Fibroblast of skin of scalp (primary cell): ENCODE results near the gene XPC.
"Not testable (repeated sequence)": the region's sequence is repeated elsewhere in the genome, so short reads cannot be mapped to it uniquely, and the experiment has no call there.

Experiments used
- DNase-seq: peaks from one replicate; pipeline ENCODE4 v3.0.0-alpha.2; 2013

XPC gene

GRCh38 chr3:14117468-14118399 lies 60.7 kb downstream of the XPC start:
- no peak for DNase-seq

GRCh38 chr3:14113965-14114635 lies 64.3 kb downstream of the XPC start:
- DNase-seq: no peak

- DNase-seq: no peak
These were observed 67.7 kb downstream of the XPC start for GRCh38 chr3:14110699-14111098.

- not testable (repeated sequence) for DNase-seq
These were observed 68.6 kb downstream of the XPC start for GRCh38 chr3:14109821-14110220.

GRCh38 chr3:14097616-14098391 lies 80.6 kb downstream of the XPC start:
- DNase-seq: no peak

GRCh38 chr3:14096742-14097141 lies 81.7 kb downstream of the XPC start:
- DNase-seq: no peak
